SK-N-SH (cell line): ENCODE measurements around the gene CCAR1.

Source experiments
- CHD2 ChIP-seq: fragments of 150-350 bp; IDR thresholded peaks from 2 replicates; pipeline ENCODE4 v1.6.1; 2018; ENCODE audit warnings: low read length; ENCODE audit not compliant: partially characterized antibody
- CTCF ChIP-seq: fragments of 200-600 bp; sonication (generic); IDR thresholded peaks from 2 replicates; pipeline ENCODE4 v1.6.1; 2017; ENCODE audit warnings: antibody characterized with exemption, mild to moderate bottlenecking, moderate library complexity
- GATA2 ChIP-seq: sonication (generic); formaldehyde crosslinking; IDR thresholded peaks from 2 replicates; pipeline ENCODE4 v1.5.0; 2020; ENCODE audit warnings: mild to moderate bottlenecking, missing genetic modification reagents
- RAD21 ChIP-seq: IDR thresholded peaks from 2 replicates; pipeline ENCODE4 v1.6.1; 2012; ENCODE audit warnings: mild to moderate bottlenecking, low read length
- USF2 ChIP-seq: fragments of 150-350 bp; IDR thresholded peaks from 2 replicates; pipeline ENCODE4 v1.6.1; 2017; ENCODE audit warnings: antibody characterized with exemption, low read length, low read depth, borderline replicate concordance
- ZBTB33 ChIP-seq: IDR thresholded peaks from 2 replicates; pipeline ENCODE4 v1.4.0; 2012; ENCODE audit warnings: low read depth, borderline replicate concordance

GRCh38 chr10:68732651-68733050, 11.6 kb downstream of the CCAR1 start:
- TF ChIP-seq ZBTB33 (no peak), CHD2 (no peak), CTCF (no peak), RAD21 (no peak), USF2 (no peak), GATA2 (CRISPR knock-in tag) (no peak)
